CD4-positive, alpha-beta T cell treated with Interleukin-6 at 100 ng/mL for 8 hours (primary cell): ENCODE data around the gene KRTAP25-1.

Experiments
- DNase-seq: peaks from one replicate; pipeline ENCODE4 v3.0.0-alpha.2; 2020; ENCODE audit warnings: mixed read lengths, low spot score

KRTAP25-1 gene

DNA sequence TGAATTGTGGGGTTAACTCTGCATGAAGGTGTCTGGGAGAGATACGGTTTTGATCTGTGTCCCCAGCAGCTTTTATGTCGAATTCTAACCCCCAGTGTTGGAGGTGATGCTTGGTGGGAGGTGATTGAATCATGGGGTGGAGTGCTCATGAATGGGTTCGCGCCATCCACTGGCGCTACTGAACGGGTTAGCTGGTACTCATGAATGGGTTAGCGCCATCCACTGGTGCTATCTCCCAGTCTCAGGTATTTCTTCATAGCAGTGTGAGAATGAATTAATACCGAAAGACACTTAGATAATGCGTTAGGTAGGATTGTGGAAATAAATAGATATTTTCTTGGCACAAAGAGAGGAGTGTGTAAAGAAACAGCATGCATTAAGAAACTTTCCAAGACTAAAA, 40.5 kb downstream of the KRTAP25-1 start:
- DNase-seq, result no peak

GRCh38 chr21:30245061-30245460, 44.3 kb downstream of the KRTAP25-1 start:
- no peak for DNase-seq

DNA sequence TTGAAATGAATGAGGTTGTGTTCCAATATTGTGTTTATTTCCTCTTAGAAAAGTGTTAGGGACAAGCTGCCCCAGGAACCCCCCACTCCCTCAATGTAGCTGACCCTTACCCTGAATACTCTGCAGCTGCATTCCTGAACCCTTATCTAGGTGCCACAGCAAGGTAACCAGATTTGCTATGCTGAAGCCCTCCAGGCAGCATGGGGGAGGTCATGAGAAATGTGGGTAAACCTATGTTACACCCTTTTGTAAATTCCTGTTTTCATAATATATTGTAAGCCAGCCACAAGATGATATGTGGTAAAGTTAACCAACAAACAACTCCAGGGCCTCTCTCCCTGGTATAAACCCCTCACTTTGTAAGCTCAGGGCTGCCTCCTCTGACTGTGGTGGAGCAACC, 45.6 kb downstream of the KRTAP25-1 start:
- DNase-seq, result no peak

- DNase-seq, result no peak
These were observed 48.7 kb downstream of the KRTAP25-1 start for GRCh38 chr21:30240661-30241060.
